Spleen (tissue), 11 donors: ENCODE measurements around the gene DENND4B. TPM values are rescaled to one million over a fixed set of nuclear protein-coding genes. Genes with fewer than 3 reads are reported as not detected.

Source experiments
- DNase-seq: peaks from one replicate; pipeline ENCODE4 v3.0.0-alpha.2; 2020
- H3K27ac ChIP-seq, 8 donors: fragments of 200-600 bp; sonication (generic) in 7 of 8; 1 replicate in 4 of 8; 2 replicates in 4 of 8; pipeline versions ENCODE4 v1.5.0 to v1.8.0; 2016 to 2021; ENCODE audit warnings: inconsistent platforms in 4 of 8, mild to moderate bottlenecking in 4 of 8, moderate library complexity in 1 of 8
- H3K27me3 ChIP-seq, 7 donors: fragments of 200-600 bp; sonication (generic) in 6 of 7; replicated peaks in 1 of 7; 1 replicate in 4 of 7; 2 replicates in 3 of 7; pipeline versions ENCODE4 v1.5.0 to v1.8.0; 2016 to 2021; ENCODE audit warnings: inconsistent platforms in 3 of 7, mild to moderate bottlenecking in 1 of 7
- H3K36me3 ChIP-seq, 6 donors: fragments of 200-600 bp; sonication (generic) in 5 of 6; 1 replicate in 4 of 6; 2 replicates in 2 of 6; pipeline versions ENCODE4 v1.5.0 to v1.8.0; 2016 to 2021; ENCODE audit warnings: inconsistent platforms in 2 of 6
- H3K4me1 ChIP-seq, 6 donors: fragments of 200-600 bp; sonication (generic) in 5 of 6; 1 replicate in 3 of 6; 2 replicates in 3 of 6; pipeline versions ENCODE4 v1.5.0 to v1.8.0; 2016 to 2021; ENCODE audit warnings: inconsistent platforms in 3 of 6
- H3K4me3 ChIP-seq, 8 donors: fragments of 200-600 bp; sonication (generic) in 7 of 8; 1 replicate in 4 of 8; 2 replicates in 4 of 8; pipeline versions ENCODE4 v1.5.0 to v1.8.0; 2016 to 2021; ENCODE audit warnings: inconsistent platforms in 4 of 8, mild to moderate bottlenecking in 4 of 8, moderate library complexity in 2 of 8
- H3K9me3 ChIP-seq, 8 donors: fragments of 200-600 bp; sonication (generic) in 7 of 8; 1 replicate in 4 of 8; 2 replicates in 4 of 8; pipeline versions ENCODE4 v1.5.0 to v1.8.0; 2016 to 2021; ENCODE audit warnings: inconsistent platforms in 4 of 8
- POLR2A ChIP-seq, 3 donors: fragments of 450-650 bp; IDR thresholded peaks; one replicate each; pipeline ENCODE4 v1.5.1; 2017; ENCODE audit warnings: antibody characterized with exemption in 3 of 3, mild to moderate bottlenecking in 1 of 3
- POLR2AphosphoS5 ChIP-seq, 3 donors: sonication (generic); formaldehyde crosslinking; IDR thresholded peaks; one replicate each; pipeline ENCODE4 v1.5.1; 2017; ENCODE audit warnings: antibody characterized with exemption in 3 of 3
- whole genome bisulfite sequencing, 5 donors: extraction: QIAGEN DNeasy Blood & Tissue Kit in 3 of 5; methylation state at CpG; one replicate each; pipeline versions ENCODE4 v1.1.5 to v1.1.7; 2013 to 2018; 5-methylcytosine and 5-hydroxymethylcytosine counted together
- intact Hi-C: fragments of 100-400 bp; cut with DNase I; formaldehyde crosslinking; loops from one replicate; pipeline ENCODE4 v1.15.0; 2023; ENCODE audit warnings: low total_unique reads
- polyA plus RNA-seq, 3 donors: library from polyadenylated mRNA; stranded (reverse); fragments of 200-250 nt; gene quantifications; one replicate each; pipeline ENCODE4 v1.2.1, GENCODE V29; 2013
- total RNA-seq, 7 donors: library from RNA; depleted of rRNA in 3 of 7; stranded (reverse); fragments of >200 nt in 3 of 7; fragmentation: NEBNext Ultra II Directional in 4 of 7; extraction: Animal tissue kit (Norgen Biotek cat#: 25700) in 4 of 7; gene quantifications; one replicate each; pipeline versions ENCODE4 v1.1.0 to v1.2.1, GENCODE V29; 2016 to 2021
- TF ChIP-seq, protein P1 (sequence below), 11 experiments: fragments of 200-600 bp in 7 of 11; fragments of 450-650 bp in 4 of 11; sonication (generic) in 4 of 11; IDR thresholded peaks in 8 of 11; conservative IDR thresholded peaks in 3 of 11; 1 replicate in 7 of 11; 2 replicates in 4 of 11; pipeline versions ENCODE4 v1.4.0 to v1.8.0; 2016 to 2021; ENCODE audit warnings: antibody characterized with exemption in 11 of 11, inconsistent platforms in 4 of 11, mild to moderate bottlenecking in 1 of 11
- donor health status: healthy with polysubstance abuse.
- donor health status: DM: no; HTN: no; CAD: no; lungs with moderate emphysema.
- donor health status: DM: no; HTN: no; CAD: no.
- donor health status: Bipolar disorder and iron deficiency.
- donor health status: healthy.
- donor health status: DM: no; HTN: no; CAD: no.
- donor health status: DM: yes; HTN: yes; CAD: no.

The DENND4B gene
- total and polyA plus RNA-seq, 10 donors: 47.7 to 211 (median 153) TPM

GRCh38 chr1:153945131-153945794 lies 1.3 kb downstream of the DENND4B start:
- Histone ChIP-seq H3K27ac (peak overlapping the region; percentile 96 to 100 (median 99)), H3K27me3 (no peaks in the 10 kb centered on the region), H3K4me1 (peaks cover 14 to 90% (median 49%) of the 10 kb centered on the region in 6 donors), H3K4me3 (peak overlapping the region; percentile 74 to 99 (median 90)), H3K36me3 (peaks cover 0 to 73% (median 65%) of the 10 kb centered on the region in 6 donors), H3K9me3 (no peaks in the 10 kb centered on the region)
- TF ChIP-seq POLR2A (IDR thresholded peaks at IDR 0.05): no peak
- peak; percentile 53 to 80 (median 57) for TF ChIP-seq POLR2AphosphoS5 (IDR thresholded peaks at IDR 0.05)
- DNase-seq: peak; percentile 95
- WGBS, 5 donors: 1 to 9% (median 4%) methylated on average over 10 to 12 of the region's 12 CpGs
- intact Hi-C loops: no loop called here

DNA sequence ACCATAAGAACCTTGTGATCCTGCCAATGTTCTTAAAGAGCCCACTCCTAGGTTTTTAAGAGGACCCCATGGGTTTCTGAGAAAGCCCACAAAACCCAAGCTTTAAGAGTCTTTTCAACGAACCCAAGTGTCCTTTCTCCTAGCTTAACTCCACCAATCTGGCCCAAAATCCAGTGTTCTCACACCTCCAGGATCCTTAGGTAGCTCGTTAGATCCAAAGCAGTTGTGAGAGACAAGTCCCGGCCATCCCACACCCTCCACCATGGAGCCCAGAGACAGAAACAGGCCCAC lies 1.7 kb downstream of the DENND4B start:
- DNase-seq: no peak
- H3K9me3 ChIP-seq: no peaks in the 10 kb centered on the region
- H3K27me3 ChIP-seq: no peaks in the 10 kb centered on the region
- H3K4me3 ChIP-seq: peak overlapping the region; percentile 74 to 99 (median 90)
- H3K36me3 ChIP-seq: peaks cover 0 to 73% (median 65%) of the 10 kb centered on the region in 6 donors
- H3K27ac ChIP-seq: peak overlapping the region; percentile 96 to 100 (median 99)
- intact Hi-C loops: no loop called here
- peaks cover 14 to 85% (median 47%) of the 10 kb centered on the region in 6 donors for H3K4me1 ChIP-seq
- 8 to 18% (median 11%) methylated on average over 3 of the region's 3 CpGs for WGBS, 5 donors
- TF ChIP-seq POLR2AphosphoS5 (IDR thresholded peaks at IDR 0.05) (no peak), POLR2A (IDR thresholded peaks at IDR 0.05) (no peak)
- TF ChIP-seq, protein P1, sequence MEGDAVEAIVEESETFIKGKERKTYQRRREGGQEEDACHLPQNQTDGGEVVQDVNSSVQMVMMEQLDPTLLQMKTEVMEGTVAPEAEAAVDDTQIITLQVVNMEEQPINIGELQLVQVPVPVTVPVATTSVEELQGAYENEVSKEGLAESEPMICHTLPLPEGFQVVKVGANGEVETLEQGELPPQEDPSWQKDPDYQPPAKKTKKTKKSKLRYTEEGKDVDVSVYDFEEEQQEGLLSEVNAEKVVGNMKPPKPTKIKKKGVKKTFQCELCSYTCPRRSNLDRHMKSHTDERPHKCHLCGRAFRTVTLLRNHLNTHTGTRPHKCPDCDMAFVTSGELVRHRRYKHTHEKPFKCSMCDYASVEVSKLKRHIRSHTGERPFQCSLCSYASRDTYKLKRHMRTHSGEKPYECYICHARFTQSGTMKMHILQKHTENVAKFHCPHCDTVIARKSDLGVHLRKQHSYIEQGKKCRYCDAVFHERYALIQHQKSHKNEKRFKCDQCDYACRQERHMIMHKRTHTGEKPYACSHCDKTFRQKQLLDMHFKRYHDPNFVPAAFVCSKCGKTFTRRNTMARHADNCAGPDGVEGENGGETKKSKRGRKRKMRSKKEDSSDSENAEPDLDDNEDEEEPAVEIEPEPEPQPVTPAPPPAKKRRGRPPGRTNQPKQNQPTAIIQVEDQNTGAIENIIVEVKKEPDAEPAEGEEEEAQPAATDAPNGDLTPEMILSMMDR (IDR thresholded peaks at IDR 0.05 in 8 of 11, conservative IDR thresholded peaks at IDR 0.05 in 3 of 11): no peak

GRCh38 chr1:153944005-153944826 lies 2.3 kb downstream of the DENND4B start:
- no peaks in the 10 kb centered on the region for H3K9me3 ChIP-seq
- no peaks in the 10 kb centered on the region for H3K27me3 ChIP-seq
- H3K4me1 ChIP-seq: peaks cover 14 to 80% (median 47%) of the 10 kb centered on the region in 6 donors
- peak overlapping the region in 7 of 8 donors; percentile 81 to 99 (median 91) for H3K4me3 ChIP-seq
- DNase-seq: peak; percentile 87
- intact Hi-C loops: no loop called here
- H3K27ac ChIP-seq: peak overlapping the region; percentile 96 to 100 (median 99)
- peaks cover 0 to 73% (median 66%) of the 10 kb centered on the region in 6 donors for H3K36me3 ChIP-seq
- TF ChIP-seq POLR2AphosphoS5 (IDR thresholded peaks at IDR 0.05) (peak in 2 of 3 donors; percentile 26 to 48), POLR2A (IDR thresholded peaks at IDR 0.05) (no peak)
- TF ChIP-seq, protein P1 (IDR thresholded peaks at IDR 0.05 in 8 of 11, conservative IDR thresholded peaks at IDR 0.05 in 3 of 11): no peak
- WGBS, 5 donors: 69 to 84% (median 75%) methylated on average over 11 to 15 of the region's 15 CpGs

GRCh38 chr1:153942766-153943549 lies 3.6 kb downstream of the DENND4B start:
- intact Hi-C loops: no loop called here
- peaks cover 0 to 73% (median 66%) of the 10 kb centered on the region in 6 donors for H3K36me3 ChIP-seq
- no peaks in the 10 kb centered on the region for H3K9me3 ChIP-seq

More at GRCh38 chr1:153942766-153943549, 3.6 kb downstream of the DENND4B start:
- Histone ChIP-seq H3K27ac (peak overlapping the region in 5 of 8 donors; percentile 7 to 100 (median 100)), H3K4me3 (peak overlapping the region in 1 of 8 donors; percentile 6), H3K27me3 (no peaks in the 10 kb centered on the region), H3K4me1 (peaks cover 14 to 67% (median 46%) of the 10 kb centered on the region in 6 donors)
- peak; percentile 78 for DNase-seq
- TF ChIP-seq POLR2A (IDR thresholded peaks at IDR 0.05) (no peak), POLR2AphosphoS5 (IDR thresholded peaks at IDR 0.05) (peak in 1 of 3 donors; percentile 63)
- TF ChIP-seq, protein P1 (IDR thresholded peaks at IDR 0.05 in 8 of 11, conservative IDR thresholded peaks at IDR 0.05 in 3 of 11): no peak
- 81 to 92% (median 85%) methylated on average over 9 to 11 of the region's 11 CpGs for WGBS, 5 donors
